ENCODE data around the gene LYPD6B. TPM values are rescaled to one million over a fixed set of nuclear protein-coding genes. Genes with fewer than 3 reads are reported as not detected.

Gene LYPD6B
- total RNA-seq, 1 experiment from 2014 or later, result 2.0 TPM

- Histone ChIP-seq H3F3A (ENCODE audit: low read length, unreplicated experiment) (no peaks in the 10 kb centered on the region), H2AFZ (ENCODE audit: low read length) (no peak overlapping the region), H3K36me3 (ENCODE audit: low read depth, low read length) (no peaks in the 10 kb centered on the region), H3K4me3 (ENCODE audit: low read length) (no peak overlapping the region), H3K4me2 (ENCODE audit: low read length) (no peak overlapping the region), H3K4me1 (ENCODE audit: insufficient read depth, low read length) (no peaks in the 10 kb centered on the region), H3K27ac (ENCODE audit: low read length) (no peak overlapping the region), H3K9me2 (replicated peaks; ENCODE audit: low read length) (no peaks in the 10 kb centered on the region), H3K79me2 (ENCODE audit: low read length) (no peaks in the 10 kb centered on the region), H3K9me3 (ENCODE audit: low read length) (no peaks in the 10 kb centered on the region), H4K20me1 (ENCODE audit: low read length) (no peaks in the 10 kb centered on the region), H3K9ac (ENCODE audit: low read length) (no peak overlapping the region), H3K27me3 (ENCODE audit: low read length) (peaks cover 31% of the 10 kb centered on the region)
- BruUV-seq (replicated peaks), result no TSS peak
- no peak for ATAC-seq
- ChIA-PET CTCF (no interaction called here), POLR2A (ENCODE audit: unreplicated experiment) (no interaction called here)
- intact Hi-C loops (cut with micrococcal nuclease), result no loop called here
- no peak for DNase-seq
- TF ChIP-seq CTCF (conservative IDR thresholded peaks at IDR 0.05; ENCODE audit: low read depth, low read length), result no peak
- no peak for TF ChIP-seq EZH2 (IDR thresholded peaks at IDR 0.05; ENCODE audit: low read length, unreplicated experiment)
- no peak for TF ChIP-seq EZH2phosphoT487 (IDR thresholded peaks at IDR 0.05; ENCODE audit: borderline replicate concordance, low read length)
Measured at GRCh38 chr2:149041482-149041881, 3.0 kb downstream of the LYPD6B start.

- TF ChIP-seq EZH2 (IDR thresholded peaks at IDR 0.05; ENCODE audit: low read length, unreplicated experiment) (no peak), CTCF (conservative IDR thresholded peaks at IDR 0.05; ENCODE audit: low read depth, low read length) (no peak), EZH2phosphoT487 (IDR thresholded peaks at IDR 0.05; ENCODE audit: borderline replicate concordance, low read length) (no peak)
- intact Hi-C loops (cut with micrococcal nuclease), result no loop called here
- Histone ChIP-seq H3K36me3 (ENCODE audit: low read depth, low read length) (no peaks in the 10 kb centered on the region), H3F3A (ENCODE audit: low read length, unreplicated experiment) (no peaks in the 10 kb centered on the region), H3K9me3 (ENCODE audit: low read length) (no peaks in the 10 kb centered on the region), H3K9ac (ENCODE audit: low read length) (no peak overlapping the region), H3K79me2 (ENCODE audit: low read length) (no peaks in the 10 kb centered on the region), H4K20me1 (ENCODE audit: low read length) (no peaks in the 10 kb centered on the region), H3K4me2 (ENCODE audit: low read length) (no peak overlapping the region), H3K4me3 (ENCODE audit: low read length) (no peak overlapping the region), H3K4me1 (ENCODE audit: insufficient read depth, low read length) (no peaks in the 10 kb centered on the region), H3K27ac (ENCODE audit: low read length) (no peak overlapping the region), H2AFZ (ENCODE audit: low read length) (no peak overlapping the region), H3K9me2 (replicated peaks; ENCODE audit: low read length) (no peaks in the 10 kb centered on the region), H3K27me3 (ENCODE audit: low read length) (peaks cover 37% of the 10 kb centered on the region)
- ATAC-seq (no peak), DNase-seq (no peak)
- no TSS peak for BruUV-seq (replicated peaks)
- POLR2A ChIA-PET (ENCODE audit: unreplicated experiment), result no interaction called here
- CTCF ChIA-PET, result no interaction called here
Measured at GRCh38 chr2:149042881-149043280, 4.4 kb downstream of the LYPD6B start.

GRCh38 chr2:149044500-149044899, 6.0 kb downstream of the LYPD6B start:
- Histone ChIP-seq H3K36me3 (ENCODE audit: low read depth, low read length) (no peaks in the 10 kb centered on the region), H2AFZ (ENCODE audit: low read length) (no peak overlapping the region), H3K9ac (ENCODE audit: low read length) (no peak overlapping the region), H3K27me3 (ENCODE audit: low read length) (peaks cover 30% of the 10 kb centered on the region), H3K4me2 (ENCODE audit: low read length) (no peak overlapping the region), H3K4me3 (ENCODE audit: low read length) (no peak overlapping the region), H3K9me3 (ENCODE audit: low read length) (no peaks in the 10 kb centered on the region), H3K27ac (ENCODE audit: low read length) (no peak overlapping the region), H3K4me1 (ENCODE audit: insufficient read depth, low read length) (no peaks in the 10 kb centered on the region), H3K9me2 (replicated peaks; ENCODE audit: low read length) (no peaks in the 10 kb centered on the region), H3K79me2 (ENCODE audit: low read length) (no peaks in the 10 kb centered on the region), H3F3A (ENCODE audit: low read length, unreplicated experiment) (no peaks in the 10 kb centered on the region), H4K20me1 (ENCODE audit: low read length) (no peaks in the 10 kb centered on the region)
- ATAC-seq (no peak), DNase-seq (no peak)
- ChIA-PET POLR2A (ENCODE audit: unreplicated experiment) (no interaction called here), CTCF (no interaction called here)
- intact Hi-C loops (cut with micrococcal nuclease), result no loop called here
- BruUV-seq (replicated peaks), result no TSS peak
- TF ChIP-seq EZH2 (IDR thresholded peaks at IDR 0.05; ENCODE audit: low read length, unreplicated experiment) (no peak), CTCF (conservative IDR thresholded peaks at IDR 0.05; ENCODE audit: low read depth, low read length) (no peak), EZH2phosphoT487 (IDR thresholded peaks at IDR 0.05; ENCODE audit: borderline replicate concordance, low read length) (no peak)

All from PC-3 (cell line).